Neural progenitor cell (in vitro differentiated cells): Measurements from ENCODE around the gene MMS19.

ENCODE experiments used
- EZH2 ChIP-seq: fragments of 200-600 bp; sonication (generic); IDR thresholded peaks from 2 replicates; pipeline ENCODE4 v1.6.1; 2017; ENCODE audit warnings: antibody characterized with exemption, mild to moderate bottlenecking, moderate library complexity
- TF ChIP-seq, protein P1 (sequence below): fragments of 200-600 bp; sonication (generic); IDR thresholded peaks from 2 replicates; pipeline ENCODE4 v1.5.1; 2017; ENCODE audit warnings: antibody characterized with exemption, mild to moderate bottlenecking

DNA sequence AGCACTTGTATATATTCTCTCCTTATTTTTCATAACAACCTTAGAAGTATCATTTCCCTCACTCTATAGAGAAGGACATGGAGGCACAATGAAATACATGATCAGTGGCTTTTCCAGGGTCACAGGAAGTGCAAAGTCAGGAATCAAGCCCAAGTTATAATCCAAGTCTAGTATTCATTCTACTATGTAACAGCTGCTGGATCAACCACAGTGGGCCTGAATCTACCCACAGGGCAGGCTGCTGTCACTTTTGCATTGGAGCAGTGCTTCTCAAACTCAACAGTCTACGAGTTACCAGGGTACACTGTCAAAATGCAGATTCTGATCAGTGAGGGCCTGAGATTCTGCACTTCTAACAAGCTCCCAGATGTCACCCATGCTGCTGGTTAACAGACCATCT lies 34.0 kb downstream of the MMS19 start:
- no peak for TF ChIP-seq EZH2
- TF ChIP-seq, protein P1, sequence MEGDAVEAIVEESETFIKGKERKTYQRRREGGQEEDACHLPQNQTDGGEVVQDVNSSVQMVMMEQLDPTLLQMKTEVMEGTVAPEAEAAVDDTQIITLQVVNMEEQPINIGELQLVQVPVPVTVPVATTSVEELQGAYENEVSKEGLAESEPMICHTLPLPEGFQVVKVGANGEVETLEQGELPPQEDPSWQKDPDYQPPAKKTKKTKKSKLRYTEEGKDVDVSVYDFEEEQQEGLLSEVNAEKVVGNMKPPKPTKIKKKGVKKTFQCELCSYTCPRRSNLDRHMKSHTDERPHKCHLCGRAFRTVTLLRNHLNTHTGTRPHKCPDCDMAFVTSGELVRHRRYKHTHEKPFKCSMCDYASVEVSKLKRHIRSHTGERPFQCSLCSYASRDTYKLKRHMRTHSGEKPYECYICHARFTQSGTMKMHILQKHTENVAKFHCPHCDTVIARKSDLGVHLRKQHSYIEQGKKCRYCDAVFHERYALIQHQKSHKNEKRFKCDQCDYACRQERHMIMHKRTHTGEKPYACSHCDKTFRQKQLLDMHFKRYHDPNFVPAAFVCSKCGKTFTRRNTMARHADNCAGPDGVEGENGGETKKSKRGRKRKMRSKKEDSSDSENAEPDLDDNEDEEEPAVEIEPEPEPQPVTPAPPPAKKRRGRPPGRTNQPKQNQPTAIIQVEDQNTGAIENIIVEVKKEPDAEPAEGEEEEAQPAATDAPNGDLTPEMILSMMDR, result no peak
